Activated B cell treated with CpG ODN at 0.5 μM for 24 hours (primary cell): Measurements from ENCODE around the gene TBC1D2B. TPM values are rescaled to one million over a fixed set of nuclear protein-coding genes. Genes with fewer than 3 reads are reported as not detected.

Experiments
- ATAC-seq: fragments of 200-7000 bp; cut with Tn5 transposase; one replicate; pipeline ENCODE4 v1.10.0; 2021; ENCODE audit warnings: low read depth, mild to moderate bottlenecking, moderate library complexity
- CTCF ChIA-PET: fragments of 350-600 bp; sonication (Branson Sonifier 250); formaldehyde crosslinking; loops from one replicate; lab custom pipeline; 2021; ENCODE audit warnings: antibody characterized with exemption; lab: Charles Lee
- POLR2A ChIA-PET: fragments of 350-600 bp; sonication (Branson Sonifier 250); formaldehyde crosslinking; loops from one replicate; lab custom pipeline; 2021; ENCODE audit warnings: antibody characterized with exemption; lab: Charles Lee
- DNase-seq: peaks from one replicate; pipeline ENCODE4 v3.0.0; 2022
- H3K27ac Mint-ChIP-seq: one replicate; pipeline ENCODE4 v1.8.0; 2020; ENCODE audit warnings: mixed read lengths
- H3K27me3 Mint-ChIP-seq: one replicate; pipeline ENCODE4 v1.8.0; 2021; ENCODE audit warnings: mixed read lengths
- H3K36me3 Mint-ChIP-seq: one replicate; pipeline ENCODE4 v1.8.0; 2021; ENCODE audit warnings: low read depth, mixed read lengths
- H3K4me1 Mint-ChIP-seq: one replicate; pipeline ENCODE4 v1.8.0; 2021; ENCODE audit warnings: mixed read lengths
- H3K4me3 Mint-ChIP-seq: one replicate; pipeline ENCODE4 v1.8.0; 2020; ENCODE audit warnings: mild to moderate bottlenecking, mixed read lengths
- H3K9me3 Mint-ChIP-seq: one replicate; pipeline ENCODE4 v1.8.0; 2020; ENCODE audit warnings: mixed read lengths
- CTCF ChIP-seq: fragments of 200-600 bp; IDR thresholded peaks from one replicate; pipeline ENCODE4 v1.8.0; 2022; ENCODE audit warnings: antibody characterized with exemption, mild to moderate bottlenecking
- intact Hi-C: fragments of 100-400 bp; cut with micrococcal nuclease; formaldehyde crosslinking; loops from one replicate; pipeline ENCODE4 v1.15.1; 2024
- total RNA-seq: library from RNA; stranded (reverse); gene quantifications from 2 replicates; pipeline ENCODE4 v1.2.3, GENCODE V29; 2022

TBC1D2B gene
- total RNA-seq, 1 donor from 2014 or later, result 13.7 TPM

- ATAC-seq, result no peak
- Mint-ChIP-seq H3K27me3 (no peaks in the 10 kb centered on the region), H3K4me1 (peaks cover 26% of the 10 kb centered on the region), H3K9me3 (no peaks in the 10 kb centered on the region), H3K27ac (no peak overlapping the region), H3K36me3 (peaks cover 3% of the 10 kb centered on the region), H3K4me3 (no peak overlapping the region)
- no peak for DNase-seq
- ChIA-PET POLR2A (no interaction called here), CTCF (no interaction called here)
- intact Hi-C loops, result no loop called here
- TF ChIP-seq CTCF, result no peak
These were observed 2.6 kb upstream of the TBC1D2B start for GRCh38 chr15:78080088-78080460.

GRCh38 chr15:78079298-78080087, 2.0 kb upstream of the TBC1D2B start:
- H3K4me1 Mint-ChIP-seq, result peaks cover 26% of the 10 kb centered on the region
- CTCF ChIA-PET, result no interaction called here
- H3K4me3 Mint-ChIP-seq, result no peak overlapping the region
- POLR2A ChIA-PET, result interaction anchor here (0.6 kb wide), 1 partner anchor 9 kb away, joined by 5 read pairs; no protein-coding TSS in a partner anchor
- ATAC-seq, result no peak
- no peak for DNase-seq
- no peak overlapping the region for H3K27ac Mint-ChIP-seq
- intact Hi-C loops, result loop anchor here (5.0 kb wide), 1 partner anchor 62 kb away; no protein-coding TSS in a partner anchor
- TF ChIP-seq CTCF, result no peak
- H3K27me3 Mint-ChIP-seq, result no peaks in the 10 kb centered on the region
- peaks cover 3% of the 10 kb centered on the region for H3K36me3 Mint-ChIP-seq
- no peaks in the 10 kb centered on the region for H3K9me3 Mint-ChIP-seq

GRCh38 chr15:78077871-78078210, 330 bp upstream of the TBC1D2B start:
- POLR2A ChIA-PET, result interaction anchor here (1.1 kb wide), 1 partner anchor 9 kb away, joined by 4 read pairs; no protein-coding TSS in a partner anchor
- ATAC-seq (no peak), DNase-seq (no peak)
- Mint-ChIP-seq H3K4me3 (peak overlapping the region; percentile 81), H3K27me3 (no peaks in the 10 kb centered on the region), H3K27ac (peak overlapping the region; percentile 68), H3K9me3 (no peaks in the 10 kb centered on the region), H3K4me1 (peaks cover 28% of the 10 kb centered on the region), H3K36me3 (peaks cover 3% of the 10 kb centered on the region)
- no peak for TF ChIP-seq CTCF
- CTCF ChIA-PET, result no interaction called here
- intact Hi-C loops, result loop anchor here (1.0 to 5.0 kb wide), 3 partner anchors 12 to 61 kb away; no protein-coding TSS in a partner anchor

- peak overlapping the region; percentile 92 for H3K4me3 Mint-ChIP-seq
- no peak for DNase-seq
- TF ChIP-seq CTCF, result no peak
- peaks cover 26% of the 10 kb centered on the region for H3K4me1 Mint-ChIP-seq
- H3K9me3 Mint-ChIP-seq, result no peaks in the 10 kb centered on the region
- CTCF ChIA-PET, result interaction anchor here (1.0 to 1.1 kb wide), 2 partner anchors 14 to 32 kb away, joined by 3 read pairs; no protein-coding TSS in a partner anchor
- intact Hi-C loops, result loop anchor here (1.0 to 5.0 kb wide), 3 partner anchors 10 to 59 kb away; no protein-coding TSS in a partner anchor
- H3K27me3 Mint-ChIP-seq, result no peaks in the 10 kb centered on the region
- POLR2A ChIA-PET, result interaction anchor here (0.6 to 1.1 kb wide), 2 partner anchors 7 to 86 kb away, joined by 3 to 4 read pairs; no protein-coding TSS in a partner anchor
- H3K36me3 Mint-ChIP-seq, result peaks cover 3% of the 10 kb centered on the region
- ATAC-seq, result no peak
- H3K27ac Mint-ChIP-seq, result peak overlapping the region; percentile 50
These were observed 1.1 kb downstream of the TBC1D2B start for GRCh38 chr15:78076231-78077052.
